ENCODE results near the gene BLNK.

The BLNK gene

DNA sequence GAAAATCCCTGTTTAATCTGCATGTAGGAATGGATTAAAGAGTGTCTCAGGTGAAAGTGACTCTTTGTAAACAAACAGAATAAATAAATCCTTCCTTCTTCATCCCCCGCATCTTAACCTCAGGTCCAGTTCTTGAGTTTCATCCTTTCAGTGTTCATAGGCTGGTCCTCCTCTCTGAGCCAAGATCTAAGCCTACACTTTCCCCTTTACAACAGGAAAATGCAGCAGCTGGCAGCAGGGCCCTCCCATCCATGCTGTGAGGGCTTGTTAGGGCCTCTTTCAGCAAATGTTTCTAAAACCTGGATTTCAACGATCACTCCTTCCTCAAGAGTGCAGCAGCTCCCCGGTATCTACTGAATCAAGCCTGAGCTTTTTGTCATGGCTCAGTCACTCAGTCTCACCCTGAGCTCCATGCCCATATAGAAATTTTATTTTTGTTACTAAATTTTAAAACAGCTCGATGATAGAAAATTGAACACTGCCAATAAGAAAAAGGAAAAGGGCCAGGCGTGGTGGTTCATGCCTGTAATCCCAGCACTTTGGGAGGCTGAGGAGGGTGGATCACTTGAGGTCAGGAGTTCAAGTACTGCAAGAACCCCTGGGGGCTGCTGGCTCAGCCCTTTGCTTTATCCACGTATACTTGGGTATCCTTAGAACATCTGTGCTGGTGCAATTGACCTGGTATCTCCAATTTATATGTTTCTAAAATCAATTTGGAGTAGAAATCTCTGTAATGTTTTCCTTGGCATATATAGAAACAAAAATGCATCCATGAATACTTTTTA is 15.6 kb downstream of the BLNK start:
- DNase-seq (ENCODE audit: insufficient read length, low spot score) (no peak), FAIRE-seq (no peak)
- TF ChIP-seq POLR2A (IDR thresholded peaks at IDR 0.05; ENCODE audit: low read depth, low read length) (no peak), TAF1 (IDR thresholded peaks at IDR 0.05; ENCODE audit: low read depth, low read length) (no peak), SPI1 (IDR thresholded peaks at IDR 0.05; ENCODE audit: low read depth, low read length) (no peak), PAX5 (IDR thresholded peaks at IDR 0.05; ENCODE audit: insufficient read depth, low read length, severe bottlenecking) (no peak)

DNA sequence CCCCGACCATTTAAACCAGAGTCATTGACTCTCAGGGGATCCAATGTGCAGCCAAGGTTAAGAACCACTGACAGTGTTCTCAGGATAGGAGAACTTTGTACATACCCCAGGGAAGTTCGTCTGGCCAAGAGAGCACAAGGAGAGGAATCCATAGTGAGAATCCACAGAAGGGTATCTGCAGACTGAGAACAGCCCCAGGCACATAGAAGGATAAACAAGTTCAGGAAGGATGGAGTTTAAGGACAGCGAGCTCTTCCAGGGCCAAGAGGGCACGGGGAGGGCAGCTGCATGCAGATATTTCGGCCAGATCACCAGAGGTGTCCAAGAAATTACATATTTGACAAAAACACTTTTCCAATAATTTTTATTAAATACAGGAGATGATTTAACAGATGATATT is 16.4 kb downstream of the BLNK start:
- TF ChIP-seq SPI1 (IDR thresholded peaks at IDR 0.05; ENCODE audit: low read depth, low read length) (no peak), POLR2AphosphoS5 (IDR thresholded peaks at IDR 0.05; ENCODE audit: low read depth, low read length) (no peak), PAX5 (IDR thresholded peaks at IDR 0.05; ENCODE audit: insufficient read depth, low read length, severe bottlenecking) (no peak), POU2F2 (IDR thresholded peaks at IDR 0.05; ENCODE audit: low read depth, low read length) (no peak)
- FAIRE-seq: no peak
- DNase-seq (ENCODE audit: insufficient read length, low spot score): no peak

DNA sequence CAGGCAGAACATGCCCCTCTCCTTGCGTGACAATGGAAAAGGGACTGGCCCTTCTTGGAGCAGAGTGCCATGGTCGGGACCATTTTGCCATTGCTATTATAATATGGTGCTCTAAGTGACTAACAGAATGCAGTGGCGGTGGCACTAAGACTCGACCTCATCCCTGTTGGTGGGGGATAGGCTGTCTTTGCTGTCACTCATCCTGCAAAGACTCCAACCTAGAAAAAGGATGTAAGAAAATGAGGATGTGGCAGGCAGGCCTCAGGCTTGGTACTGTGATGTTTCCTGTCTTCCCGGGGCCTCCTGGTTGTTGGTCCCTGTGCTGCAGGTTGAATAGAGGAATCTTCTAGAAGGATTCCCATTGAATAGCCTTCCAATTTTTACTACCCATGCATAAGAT is 18.6 kb downstream of the BLNK start:
- DNase-seq (ENCODE audit: insufficient read length, low spot score) (no peak), FAIRE-seq (no peak)
- TF ChIP-seq SPI1 (IDR thresholded peaks at IDR 0.05; ENCODE audit: low read depth, low read length): no peak
- TF ChIP-seq PAX5 (IDR thresholded peaks at IDR 0.05; ENCODE audit: insufficient read depth, low read length, severe bottlenecking): no peak
- no peak for TF ChIP-seq POU2F2 (IDR thresholded peaks at IDR 0.05; ENCODE audit: low read depth, low read length)
- no peak for TF ChIP-seq POLR2AphosphoS5 (IDR thresholded peaks at IDR 0.05; ENCODE audit: low read depth, low read length)
- no peak for TF ChIP-seq POLR2A (IDR thresholded peaks at IDR 0.05; ENCODE audit: low read depth, low read length)
- no peak for TF ChIP-seq TAF1 (IDR thresholded peaks at IDR 0.05; ENCODE audit: low read depth, low read length)

DNA sequence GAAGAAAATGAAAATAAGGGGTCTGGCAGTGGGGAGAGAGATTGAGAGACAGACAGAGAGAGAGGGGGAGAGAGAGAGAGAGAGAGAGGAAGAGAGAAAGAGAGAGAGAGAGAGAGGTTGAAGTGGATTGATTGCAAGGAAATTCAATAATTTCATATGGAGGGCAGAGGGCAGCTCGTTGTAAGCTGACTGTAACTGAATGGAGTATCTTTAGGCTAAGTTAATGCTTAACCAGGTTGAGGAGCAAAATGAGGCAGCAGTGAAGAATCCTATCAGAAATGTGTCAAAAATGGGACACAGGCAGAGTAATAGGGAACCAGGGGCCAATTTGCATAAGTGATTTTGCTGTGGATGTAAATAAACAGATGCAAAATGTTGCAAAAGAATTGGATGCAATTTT is 21.0 kb downstream of the BLNK start:
- FAIRE-seq (no peak), DNase-seq (ENCODE audit: insufficient read length, low spot score) (no peak)
- TF ChIP-seq POLR2AphosphoS5 (IDR thresholded peaks at IDR 0.05; ENCODE audit: low read depth, low read length): no peak
- TF ChIP-seq SPI1 (IDR thresholded peaks at IDR 0.05; ENCODE audit: low read depth, low read length): no peak

DNA sequence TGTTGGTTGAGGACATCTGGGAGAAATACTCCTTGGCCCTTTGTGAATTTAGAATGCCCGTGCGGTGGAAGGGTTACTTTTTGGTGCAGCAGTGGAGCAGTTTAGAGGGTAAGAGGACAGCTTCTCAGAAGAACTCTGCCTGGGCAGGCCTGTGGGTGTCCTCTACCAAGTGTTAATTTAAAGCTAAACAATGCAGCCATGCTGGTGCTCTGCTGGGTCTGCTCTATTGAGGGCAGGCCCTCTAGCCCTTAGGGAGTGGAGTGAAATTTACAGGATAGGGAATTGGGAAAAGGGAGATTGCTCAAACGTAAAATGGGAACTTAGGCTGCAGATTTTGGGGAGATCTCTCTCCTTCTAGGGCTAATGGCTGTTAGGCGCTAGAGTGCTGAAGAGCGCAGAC is 22.1 kb downstream of the BLNK start:
- TF ChIP-seq SPI1 (IDR thresholded peaks at IDR 0.05; ENCODE audit: low read depth, low read length): no peak
- no peak for TF ChIP-seq PAX5 (IDR thresholded peaks at IDR 0.05; ENCODE audit: insufficient read depth, low read length, severe bottlenecking)
- no peak for TF ChIP-seq TAF1 (IDR thresholded peaks at IDR 0.05; ENCODE audit: low read depth, low read length)
- TF ChIP-seq POLR2AphosphoS5 (IDR thresholded peaks at IDR 0.05; ENCODE audit: low read depth, low read length): no peak
- TF ChIP-seq POLR2A (IDR thresholded peaks at IDR 0.05; ENCODE audit: low read depth, low read length): no peak
- TF ChIP-seq POU2F2 (IDR thresholded peaks at IDR 0.05; ENCODE audit: low read depth, low read length): no peak
- DNase-seq (ENCODE audit: insufficient read length, low spot score) (no peak), FAIRE-seq (no peak)

DNA sequence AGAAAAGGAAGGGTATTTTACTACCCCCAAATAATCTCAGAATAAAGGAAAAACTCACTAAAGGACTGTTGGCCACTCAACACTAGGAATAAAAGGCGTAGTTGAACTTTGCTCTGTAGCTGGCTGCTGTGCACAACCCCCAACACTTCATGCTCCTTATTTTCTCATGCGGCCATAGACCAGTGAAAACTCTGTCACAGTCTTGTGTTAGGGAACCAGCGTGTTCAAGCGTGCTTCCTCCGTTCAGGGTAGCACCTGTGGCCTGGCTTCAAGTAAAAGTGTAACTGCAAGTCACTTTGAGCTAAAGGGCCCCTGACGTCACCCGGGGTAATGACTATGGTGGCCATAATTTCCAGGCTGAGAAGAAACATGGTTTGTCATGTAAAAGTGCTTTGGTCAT is 27.0 kb downstream of the BLNK start:
- FAIRE-seq (peak; percentile 99), DNase-seq (ENCODE audit: insufficient read length, low spot score) (peak; percentile 37)
- TF ChIP-seq TAF1 (IDR thresholded peaks at IDR 0.05; ENCODE audit: low read depth, low read length) (no peak), SPI1 (IDR thresholded peaks at IDR 0.05; ENCODE audit: low read depth, low read length) (no peak), POLR2AphosphoS5 (IDR thresholded peaks at IDR 0.05; ENCODE audit: low read depth, low read length) (peak; percentile 32; the same call in 1 of the 2 replicates), POU2F2 (IDR thresholded peaks at IDR 0.05; ENCODE audit: low read depth, low read length) (no peak), PAX5 (IDR thresholded peaks at IDR 0.05; ENCODE audit: insufficient read depth, low read length, severe bottlenecking) (peak; percentile 86), POLR2A (IDR thresholded peaks at IDR 0.05; ENCODE audit: low read depth, low read length) (peak; percentile 62; the same call in 1 of the 2 replicates)

DNA sequence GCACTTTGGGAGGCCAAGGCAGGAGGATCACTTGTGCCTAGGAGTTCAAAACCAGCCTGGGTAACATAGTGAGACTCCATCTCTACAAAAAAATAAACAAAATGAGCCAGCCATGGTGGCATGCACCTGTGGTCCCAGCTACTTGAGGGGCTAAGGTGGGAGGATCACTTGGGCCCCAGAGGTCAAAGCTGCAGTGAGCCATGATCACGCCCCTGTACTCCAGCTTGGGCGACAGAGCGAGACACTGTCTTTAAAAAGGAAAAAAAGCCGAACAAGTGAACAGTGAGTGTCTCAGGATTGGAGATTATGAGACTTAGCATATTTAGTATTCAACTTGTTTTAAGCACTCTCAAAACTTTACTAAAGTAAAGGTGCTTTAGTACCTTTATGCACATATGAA is 28.1 kb downstream of the BLNK start:
- TF ChIP-seq POLR2AphosphoS5 (IDR thresholded peaks at IDR 0.05; ENCODE audit: low read depth, low read length) (no peak), SPI1 (IDR thresholded peaks at IDR 0.05; ENCODE audit: low read depth, low read length) (no peak), POU2F2 (IDR thresholded peaks at IDR 0.05; ENCODE audit: low read depth, low read length) (no peak), POLR2A (IDR thresholded peaks at IDR 0.05; ENCODE audit: low read depth, low read length) (no peak), TAF1 (IDR thresholded peaks at IDR 0.05; ENCODE audit: low read depth, low read length) (no peak), PAX5 (IDR thresholded peaks at IDR 0.05; ENCODE audit: insufficient read depth, low read length, severe bottlenecking) (no peak)
- FAIRE-seq (peak; percentile 87), DNase-seq (ENCODE audit: insufficient read length, low spot score) (no peak)

DNA sequence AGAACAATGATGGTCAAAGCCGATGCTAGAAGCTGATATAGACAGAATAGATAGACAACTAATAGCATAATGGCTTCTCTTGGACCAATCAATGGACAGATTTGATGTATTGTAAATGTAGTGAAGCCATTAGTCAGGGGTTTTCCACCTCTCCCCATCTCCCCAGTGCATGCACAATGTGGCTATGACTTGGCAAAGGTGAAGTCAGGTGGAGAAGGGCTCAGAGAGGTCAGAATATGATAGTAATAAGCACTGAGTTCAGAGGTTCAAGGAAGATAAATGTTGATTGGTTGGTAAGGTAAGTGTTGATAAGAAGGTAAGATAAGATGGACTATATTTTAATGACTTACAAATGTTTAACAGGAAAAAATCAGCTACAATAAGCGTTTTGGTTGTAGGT is 28.5 kb downstream of the BLNK start:
- DNase-seq (ENCODE audit: insufficient read length, low spot score) (no peak), FAIRE-seq (no peak)

DNA sequence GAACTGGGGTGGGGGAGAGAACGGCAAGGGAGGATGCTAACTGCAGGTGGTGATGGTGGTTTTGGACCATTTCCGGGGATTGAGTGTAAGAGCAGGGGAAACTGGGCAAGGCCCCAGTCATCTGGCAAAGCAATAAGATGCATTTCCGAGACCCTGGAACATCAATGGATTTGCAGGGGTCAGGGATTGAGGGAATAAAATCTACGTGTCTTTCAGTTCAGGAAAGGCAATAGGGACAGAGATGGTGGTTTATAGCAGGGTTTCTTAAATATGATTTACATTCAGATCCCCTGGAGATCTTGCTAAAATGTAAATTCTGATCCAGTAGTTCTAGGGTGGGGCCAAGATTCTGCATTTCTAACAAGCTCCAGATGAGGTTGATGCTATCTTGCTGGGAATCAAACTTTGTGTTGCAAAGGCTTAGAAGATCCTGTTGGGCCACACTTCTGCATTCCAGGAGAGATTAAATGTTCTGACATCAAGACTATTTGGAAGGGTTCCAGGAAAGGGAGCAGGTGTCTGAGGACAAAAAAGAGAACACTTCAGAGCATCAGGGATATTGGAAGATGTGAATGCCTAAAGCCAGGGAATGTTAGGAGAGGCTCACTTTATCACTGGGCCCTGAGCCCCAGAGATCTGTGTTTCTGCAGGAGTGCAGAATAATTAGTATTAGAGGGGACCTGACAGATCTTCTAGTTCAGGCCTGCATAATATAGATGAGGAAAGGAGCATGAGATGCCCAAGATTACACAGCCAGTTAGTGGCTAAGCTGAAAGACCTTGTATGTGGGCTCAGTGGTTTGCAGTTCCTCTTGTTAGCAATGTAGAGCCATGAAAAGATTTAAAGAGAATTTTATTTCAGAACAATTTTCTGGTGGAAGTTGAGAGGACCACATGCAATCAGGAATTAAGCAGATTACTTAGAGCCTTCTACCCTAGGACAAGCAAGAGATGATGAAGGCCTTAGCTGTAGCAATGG is 32.4 kb downstream of the BLNK start:
- TF ChIP-seq TAF1 (IDR thresholded peaks at IDR 0.05; ENCODE audit: low read depth, low read length) (no peak), SPI1 (IDR thresholded peaks at IDR 0.05; ENCODE audit: low read depth, low read length) (peak; percentile 65)
- no peak for DNase-seq (ENCODE audit: insufficient read length, low spot score)
- peak; percentile 65 for FAIRE-seq

More for the DNA sequence above, 28.5 kb downstream of the BLNK start:
- TF ChIP-seq POLR2AphosphoS5 (IDR thresholded peaks at IDR 0.05; ENCODE audit: low read depth, low read length) (no peak), POU2F2 (IDR thresholded peaks at IDR 0.05; ENCODE audit: low read depth, low read length) (no peak), POLR2A (IDR thresholded peaks at IDR 0.05; ENCODE audit: low read depth, low read length) (no peak), TAF1 (IDR thresholded peaks at IDR 0.05; ENCODE audit: low read depth, low read length) (no peak), SPI1 (IDR thresholded peaks at IDR 0.05; ENCODE audit: low read depth, low read length) (no peak), PAX5 (IDR thresholded peaks at IDR 0.05; ENCODE audit: insufficient read depth, low read length, severe bottlenecking) (no peak)

Data from GM12891 (cell line).